Fibroblast of lung (primary cell): ENCODE data around the gene RFC4. TPM values are rescaled to one million over a fixed set of nuclear protein-coding genes. Genes with fewer than 3 reads are reported as not detected.

Experiments
- DNase-seq, 2 donors: peaks; one replicate each; pipeline versions ENCODE4 v3.0.0 to v3.0.0-alpha.2; 2010; ENCODE audit warnings: low read depth in 2 of 2
- H2AFZ ChIP-seq: 2 replicates; pipeline ENCODE4 v1.5.1; 2012; ENCODE audit warnings: low read length, control low read depth, inconsistent platforms
- H3K27ac ChIP-seq: 2 replicates; pipeline ENCODE4 v1.5.1; 2011; ENCODE audit warnings: low read length, control low read depth; ENCODE audit not compliant: insufficient read depth
- H3K27me3 ChIP-seq: 2 replicates; pipeline ENCODE4 v1.5.1; 2011; ENCODE audit warnings: mild to moderate bottlenecking, low read length; ENCODE audit not compliant: control insufficient read depth, insufficient read depth
- H3K36me3 ChIP-seq: 2 replicates; pipeline ENCODE4 v1.5.1; 2011; ENCODE audit warnings: low read length; ENCODE audit not compliant: control insufficient read depth, insufficient read depth
- H3K4me1 ChIP-seq: 2 replicates; pipeline ENCODE4 v1.5.1; 2011; ENCODE audit warnings: low read length; ENCODE audit not compliant: control insufficient read depth, insufficient read depth; ENCODE audit errors: extremely low read depth
- H3K4me2 ChIP-seq: 2 replicates; pipeline ENCODE4 v1.5.1; 2011; ENCODE audit warnings: low read length, control low read depth; ENCODE audit not compliant: insufficient read depth; ENCODE audit errors: extremely low read depth
- H3K4me3 ChIP-seq, 4 experiments: fragments of 200-600 bp in 1 of 4; sonication (generic) in 1 of 4; replicated peaks in 1 of 4; 2 replicates each; pipeline ENCODE4 v1.5.1; 2011 to 2016; ENCODE audit warnings: low read length in 4 of 4, low read depth in 3 of 4, mild to moderate bottlenecking in 3 of 4, control low read depth in 2 of 4, inconsistent platforms in 1 of 4, mixed read lengths in 1 of 4; ENCODE audit not compliant: insufficient read depth in 1 of 4; ENCODE audit errors: control extremely low read depth in 1 of 4
- H3K79me2 ChIP-seq: 2 replicates; pipeline ENCODE4 v1.5.1; 2012; ENCODE audit warnings: mild to moderate bottlenecking, low read length, inconsistent platforms; ENCODE audit not compliant: control insufficient read depth, insufficient read depth
- H3K9ac ChIP-seq: 2 replicates; pipeline ENCODE4 v1.5.1; 2011; ENCODE audit warnings: mild to moderate bottlenecking, low read length, control low read depth; ENCODE audit not compliant: insufficient read depth
- H3K9me3 ChIP-seq: 2 replicates; pipeline ENCODE4 v1.5.1; 2012; ENCODE audit warnings: low read depth, low read length; ENCODE audit not compliant: control insufficient read depth, insufficient read depth
- H4K20me1 ChIP-seq: 2 replicates; pipeline ENCODE4 v1.5.1; 2011; ENCODE audit warnings: low read length; ENCODE audit not compliant: control insufficient read depth, insufficient read depth; ENCODE audit errors: extremely low read depth
- EZH2 ChIP-seq: IDR thresholded peaks from 2 replicates; pipeline ENCODE4 v1.5.1; 2012; ENCODE audit warnings: low read length, control low read depth, mild to moderate bottlenecking; ENCODE audit errors: missing control alignments
- polyA plus RNA-seq, 2 donors: library from polyadenylated mRNA; depleted of rRNA in 1 of 2; stranded (reverse) in 1 of 2; unstranded in 1 of 2; fragments of >200 nt; gene quantifications; 2 replicates each; pipeline ENCODE4 v1.2.1, GENCODE V29; 2011 to 2012; ENCODE audit warnings: missing spikeins in 1 of 2
- total RNA-seq: library from RNA; depleted of rRNA; stranded (reverse); fragments of >200 nt; gene quantifications from 2 replicates; pipeline ENCODE4 v1.2.1, GENCODE V29; 2014
- TF ChIP-seq, protein P1 (sequence below), 2 donors: IDR thresholded peaks in 1 of 2; conservative IDR thresholded peaks in 1 of 2; 1 replicate in 1 of 2; 2 replicates in 1 of 2; pipeline ENCODE4 v1.5.1; 2011 to 2012; ENCODE audit warnings: low read length in 2 of 2, control low read depth in 1 of 2, inconsistent platforms in 1 of 2, low read depth in 1 of 2, mild to moderate bottlenecking in 1 of 2

The RFC4 gene
- total and polyA plus RNA-seq, 2 donors (not counting 1 experiment from before 2014, with no cell fraction given): 15.0 to 16.8 TPM

DNA sequence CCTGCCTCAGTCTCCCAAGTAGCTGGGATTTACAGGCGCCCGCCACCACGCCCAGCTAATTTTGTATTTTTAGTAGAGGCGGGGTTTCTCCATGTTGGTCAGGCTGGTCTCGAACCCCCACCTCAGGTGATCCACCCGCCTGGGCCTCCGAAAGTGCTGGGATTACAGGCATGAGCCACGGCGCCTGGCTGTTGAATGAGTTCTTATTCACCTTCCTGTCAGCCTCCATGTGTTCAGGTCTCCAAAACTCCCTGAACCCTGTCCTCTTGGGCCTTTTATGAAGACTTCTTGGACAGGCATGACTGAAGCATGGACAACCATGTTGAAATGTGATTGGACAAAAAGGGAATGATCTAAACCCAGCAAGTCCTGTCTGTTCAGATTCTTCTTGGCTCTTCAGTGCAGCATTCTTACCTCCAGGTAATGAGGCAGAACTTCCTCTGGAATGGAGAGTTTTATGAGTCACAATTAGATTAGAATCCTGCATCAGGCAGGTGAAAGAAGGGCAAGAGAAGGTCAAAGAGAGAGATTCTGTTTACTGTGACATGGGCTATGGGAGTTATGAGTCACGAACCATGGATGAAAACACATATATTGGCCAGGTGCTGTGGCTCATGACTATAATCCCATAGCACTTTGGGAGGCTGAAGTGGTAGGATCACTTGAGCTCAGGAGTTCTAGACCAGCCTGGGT lies 46.0 kb downstream of the RFC4 start:
- H3K9me3 ChIP-seq: no peaks in the 10 kb centered on the region

DNA sequence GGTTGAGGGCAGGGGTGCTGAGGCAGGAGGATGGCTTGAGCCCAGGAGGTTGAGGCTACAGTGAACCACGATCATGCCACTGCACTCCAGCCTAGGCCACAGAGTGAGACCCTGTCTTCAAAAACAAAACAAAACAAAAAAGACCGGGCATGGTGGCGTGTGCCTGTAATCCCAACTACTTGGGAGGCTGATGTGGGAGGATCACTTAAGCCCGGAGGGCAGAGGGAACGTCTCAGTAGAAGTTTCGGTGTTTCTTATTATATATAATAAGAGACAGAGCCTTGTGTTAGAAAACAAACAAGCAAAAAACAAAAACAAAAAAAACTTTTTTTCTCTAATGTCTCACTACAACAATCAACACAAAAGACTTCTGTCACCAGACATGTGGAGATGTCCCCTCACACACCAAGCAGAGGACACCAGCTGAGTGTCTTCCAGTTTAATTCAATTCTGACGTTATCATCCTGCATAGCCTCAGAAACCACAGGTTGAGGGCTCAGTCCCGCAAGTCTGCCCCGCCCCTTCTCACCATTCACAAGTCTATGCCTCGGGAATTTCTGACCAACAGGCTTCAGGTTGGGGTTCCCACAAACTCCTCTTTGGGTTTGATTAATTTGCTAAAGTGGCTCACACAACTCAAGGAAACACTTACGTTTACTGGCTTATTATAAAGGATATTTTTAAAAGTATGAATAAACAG lies 46.9 kb downstream of the RFC4 start:
- Histone ChIP-seq H3K4me2 (no peak overlapping the region), H4K20me1 (no peaks in the 10 kb centered on the region), H3K9ac (no peak overlapping the region), H3K9me3 (no peaks in the 10 kb centered on the region), H2AFZ (no peak overlapping the region), H3K36me3 (no peaks in the 10 kb centered on the region), H3K4me3 (no peak overlapping the region), H3K79me2 (no peaks in the 10 kb centered on the region), H3K27me3 (no peaks in the 10 kb centered on the region), H3K27ac (no peak overlapping the region), H3K4me1 (no peaks in the 10 kb centered on the region)
- peak in 1 of 2 donors; percentile 19 for DNase-seq
- TF ChIP-seq, protein P1, sequence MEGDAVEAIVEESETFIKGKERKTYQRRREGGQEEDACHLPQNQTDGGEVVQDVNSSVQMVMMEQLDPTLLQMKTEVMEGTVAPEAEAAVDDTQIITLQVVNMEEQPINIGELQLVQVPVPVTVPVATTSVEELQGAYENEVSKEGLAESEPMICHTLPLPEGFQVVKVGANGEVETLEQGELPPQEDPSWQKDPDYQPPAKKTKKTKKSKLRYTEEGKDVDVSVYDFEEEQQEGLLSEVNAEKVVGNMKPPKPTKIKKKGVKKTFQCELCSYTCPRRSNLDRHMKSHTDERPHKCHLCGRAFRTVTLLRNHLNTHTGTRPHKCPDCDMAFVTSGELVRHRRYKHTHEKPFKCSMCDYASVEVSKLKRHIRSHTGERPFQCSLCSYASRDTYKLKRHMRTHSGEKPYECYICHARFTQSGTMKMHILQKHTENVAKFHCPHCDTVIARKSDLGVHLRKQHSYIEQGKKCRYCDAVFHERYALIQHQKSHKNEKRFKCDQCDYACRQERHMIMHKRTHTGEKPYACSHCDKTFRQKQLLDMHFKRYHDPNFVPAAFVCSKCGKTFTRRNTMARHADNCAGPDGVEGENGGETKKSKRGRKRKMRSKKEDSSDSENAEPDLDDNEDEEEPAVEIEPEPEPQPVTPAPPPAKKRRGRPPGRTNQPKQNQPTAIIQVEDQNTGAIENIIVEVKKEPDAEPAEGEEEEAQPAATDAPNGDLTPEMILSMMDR (conservative IDR thresholded peaks at IDR 0.05 in 1 of 2, IDR thresholded peaks at IDR 0.05 in 1 of 2; ENCODE audit: low read depth in 1 of 2, low read length in 2 of 2): no peak
- TF ChIP-seq EZH2: no peak

More for the DNA sequence above, 46.0 kb downstream of the RFC4 start:
- H3K27ac ChIP-seq: no peak overlapping the region
- H3K4me1 ChIP-seq: no peaks in the 10 kb centered on the region
- no peaks in the 10 kb centered on the region for H4K20me1 ChIP-seq
- no peak for DNase-seq
- TF ChIP-seq EZH2: no peak
- TF ChIP-seq, protein P1 (conservative IDR thresholded peaks at IDR 0.05 in 1 of 2, IDR thresholded peaks at IDR 0.05 in 1 of 2; ENCODE audit: low read depth in 1 of 2, low read length in 2 of 2): no peak
- no peak overlapping the region for H3K4me3 ChIP-seq
- H3K9ac ChIP-seq: no peak overlapping the region
- no peaks in the 10 kb centered on the region for H3K27me3 ChIP-seq
- H3K4me2 ChIP-seq: no peak overlapping the region
- H3K79me2 ChIP-seq: no peaks in the 10 kb centered on the region
- H2AFZ ChIP-seq: no peak overlapping the region
- no peaks in the 10 kb centered on the region for H3K36me3 ChIP-seq

DNA sequence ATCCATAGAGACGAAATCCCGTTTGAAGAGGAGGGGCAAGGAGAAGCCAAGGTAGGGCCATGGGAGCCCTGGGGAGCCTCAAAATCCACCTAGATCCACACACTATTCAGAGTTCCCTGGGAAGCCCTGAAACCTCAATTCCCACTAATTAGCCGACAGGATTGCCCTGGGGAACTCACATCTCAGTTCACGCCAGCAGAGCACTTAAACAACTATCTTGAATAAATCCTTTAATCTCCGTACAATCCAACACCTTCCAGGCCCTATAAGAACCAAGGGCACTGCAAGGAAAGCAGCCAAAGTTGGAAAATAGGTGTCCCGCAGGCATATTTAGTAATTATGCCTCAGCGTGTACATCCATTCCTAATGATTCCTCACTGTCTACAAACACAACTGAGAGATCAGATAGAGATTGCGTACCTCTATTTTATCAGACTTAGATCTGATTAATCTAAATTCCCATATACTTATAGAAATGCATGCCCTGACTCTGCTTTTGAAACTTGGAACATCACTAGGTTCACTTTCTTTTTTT lies 48.5 kb downstream of the RFC4 start:
- Histone ChIP-seq H3K36me3 (no peaks in the 10 kb centered on the region), H3K79me2 (no peaks in the 10 kb centered on the region), H3K4me2 (no peak overlapping the region), H3K27me3 (no peaks in the 10 kb centered on the region), H2AFZ (no peak overlapping the region), H3K9me3 (no peaks in the 10 kb centered on the region), H3K27ac (no peak overlapping the region), H3K4me3 (no peak overlapping the region), H3K4me1 (no peaks in the 10 kb centered on the region), H3K9ac (no peak overlapping the region), H4K20me1 (no peaks in the 10 kb centered on the region)
- TF ChIP-seq, protein P1 (conservative IDR thresholded peaks at IDR 0.05 in 1 of 2, IDR thresholded peaks at IDR 0.05 in 1 of 2; ENCODE audit: low read depth in 1 of 2, low read length in 2 of 2): no peak
- TF ChIP-seq EZH2: no peak
- DNase-seq: no peak
